Kidney capillary endothelial cell (primary cell): ENCODE data around the gene GPR33.
"Not testable (repeated sequence)": the region's sequence is repeated elsewhere in the genome, so short reads cannot be mapped to it uniquely, and the experiment has no call there.

Experiments used
- DNase-seq: peaks from one replicate; pipeline ENCODE4 v3.0.0-alpha.2; 2018; ENCODE audit warnings: low spot score

Gene GPR33

DNA sequence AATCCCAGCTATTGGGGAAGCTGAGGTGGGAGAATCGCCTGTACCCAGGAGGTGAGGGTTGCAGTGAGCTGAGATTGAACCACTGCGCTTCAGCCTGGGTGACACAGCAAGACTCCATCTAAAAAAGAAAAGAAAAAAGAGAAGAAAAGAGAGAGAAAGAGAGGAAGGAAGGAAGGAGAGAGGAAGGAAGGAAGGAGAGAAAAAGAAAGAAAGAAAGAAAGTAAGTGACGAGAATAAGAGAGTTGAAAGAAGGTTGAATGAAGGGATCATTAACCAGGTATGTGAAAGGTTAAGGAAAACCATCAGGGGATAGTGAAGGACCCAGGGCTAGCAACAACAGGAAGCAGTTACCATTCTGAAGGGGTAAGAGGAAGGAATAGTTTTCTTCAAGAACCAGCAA is 26.3 kb downstream of the GPR33 start:
- no peak for DNase-seq

GRCh38 chr14:31457665-31458659 is 29.9 kb downstream of the GPR33 start:
- DNase-seq: no peak

DNA sequence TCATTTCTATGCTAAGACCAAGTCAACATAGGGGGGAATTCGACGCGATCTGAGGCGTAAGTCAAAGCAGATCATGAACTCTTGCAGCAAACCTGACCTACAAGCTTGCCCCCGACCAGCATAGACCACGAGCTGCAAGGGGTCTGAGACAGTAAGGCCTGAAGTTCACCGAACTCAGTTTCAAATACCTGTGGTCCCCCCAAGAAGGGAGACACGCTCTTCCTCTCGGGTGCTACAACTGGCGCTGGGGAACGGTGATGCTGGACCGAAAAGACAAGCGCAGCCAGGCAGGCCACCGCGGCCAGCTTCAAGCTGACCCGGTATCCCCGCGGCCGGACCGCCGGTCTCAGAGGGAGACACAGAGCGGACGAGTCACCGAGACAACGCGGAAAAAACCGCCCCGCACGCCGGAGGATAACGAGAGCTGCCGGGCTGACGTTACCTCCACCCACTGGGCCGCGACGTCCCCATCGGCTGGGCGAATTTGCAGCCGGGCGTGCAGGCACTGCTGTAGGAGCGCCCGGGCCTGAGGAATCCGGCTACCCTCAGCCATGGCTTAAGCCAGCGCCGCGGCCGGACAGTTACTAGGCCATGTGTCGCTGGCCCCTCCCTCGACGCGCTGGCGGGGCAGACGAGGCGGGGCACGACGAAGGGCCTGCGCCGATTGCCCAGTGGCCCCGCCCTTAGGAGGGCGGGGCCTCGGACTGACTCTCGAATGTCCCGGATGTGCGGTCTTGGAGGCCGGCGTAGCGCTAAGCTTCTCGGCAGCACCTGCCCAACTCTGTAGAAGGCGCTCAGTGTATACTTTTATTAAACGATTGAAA is 30.8 kb downstream of the GPR33 start, which contains the start of gene DTD2:
Gene DTD2 (minus strand): TSS at position 666 of the 824 bp plus-strand sequence. CDS start 113 bp downstream, at position 553.
- peak; percentile 91 for DNase-seq

- DNase-seq: peak; percentile 37
These were observed 37.7 kb downstream of the GPR33 start for GRCh38 chr14:31449971-31450610.

GRCh38 chr14:31449136-31449535 is 38.7 kb downstream of the GPR33 start:
- DNase-seq: no peak

- no peak for DNase-seq
These were observed 42.1 kb downstream of the GPR33 start for GRCh38 chr14:31445703-31446102.

- no peak for DNase-seq
These were observed 45.6 kb downstream of the GPR33 start for GRCh38 chr14:31442284-31442683.

- no peak for DNase-seq
These were observed 46.3 kb downstream of the GPR33 start for GRCh38 chr14:31441273-31442111.

GRCh38 chr14:31440280-31440679 is 47.6 kb downstream of the GPR33 start:
- DNase-seq: no peak

DNA sequence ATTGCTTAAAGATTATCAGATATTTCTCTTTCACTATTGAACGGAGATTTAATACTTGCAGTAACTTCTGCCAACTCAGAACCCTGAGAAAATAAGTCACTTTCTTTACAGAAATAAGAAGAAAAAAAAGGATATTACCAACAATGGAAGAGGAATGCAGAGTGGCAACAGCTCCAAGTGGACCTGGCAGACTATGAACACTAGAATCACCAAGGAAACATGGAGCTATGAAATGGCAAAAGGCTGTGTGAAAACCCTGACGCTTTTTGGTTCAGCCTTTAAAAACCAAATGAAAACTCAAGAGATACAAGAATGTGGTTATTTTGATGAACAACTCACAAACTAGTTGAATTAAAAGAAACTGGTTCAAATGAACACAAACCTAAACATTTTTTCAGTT is 48.3 kb downstream of the GPR33 start:
- no peak for DNase-seq

GRCh38 chr14:31437045-31437691 is 50.7 kb downstream of the GPR33 start:
- not testable (repeated sequence) for DNase-seq

GRCh38 chr14:31435276-31435675 is 52.6 kb downstream of the GPR33 start:
- DNase-seq: no peak
